Upper lobe of left lung (tissue), 6 donors: ENCODE measurements around the gene SULT1C2. TPM values are rescaled to one million over a fixed set of nuclear protein-coding genes. Genes with fewer than 3 reads are reported as not detected.
"Not testable (repeated sequence)": the region's sequence is repeated elsewhere in the genome, so short reads cannot be mapped to it uniquely, and the experiment has no call there.

Experiments used
- ATAC-seq, 2 donors: fragments of 200-7000 bp; cut with Tn5 transposase; one replicate each; pipeline ENCODE4 v1.9.1; 2022; ENCODE audit warnings: mild to moderate bottlenecking in 2 of 2, moderate library complexity in 2 of 2; ENCODE audit not compliant: low FRiP score in 2 of 2
- DNase-seq, 2 donors: peaks; one replicate each; pipeline ENCODE4 v3.0.0-alpha.2; 2019 to 2020
- H3K27ac ChIP-seq, 4 donors: fragments of 200-600 bp; sonication (generic); one replicate each; pipeline ENCODE4 v1.5.1; 2016 to 2019
- H3K27me3 ChIP-seq, 4 donors: fragments of 200-600 bp; sonication (generic); one replicate each; pipeline ENCODE4 v1.5.1; 2017 to 2019
- H3K36me3 ChIP-seq, 4 donors: fragments of 200-600 bp; sonication (generic); one replicate each; pipeline ENCODE4 v1.5.1; 2016 to 2019
- H3K4me1 ChIP-seq, 4 donors: fragments of 200-600 bp; sonication (generic); one replicate each; pipeline ENCODE4 v1.5.1; 2018 to 2019
- H3K4me3 ChIP-seq, 4 donors: fragments of 200-600 bp; sonication (generic); one replicate each; pipeline ENCODE4 v1.5.1; 2017 to 2019; ENCODE audit warnings: mild to moderate bottlenecking in 2 of 4, moderate library complexity in 1 of 4
- H3K9me3 ChIP-seq, 4 donors: fragments of 200-600 bp; sonication (generic); one replicate each; pipeline ENCODE4 v1.5.1; 2018 to 2019
- CTCF ChIP-seq, 6 experiments: fragments of 450-650 bp in 4 of 6; fragments of 200-600 bp in 2 of 6; sonication (generic) in 2 of 6; IDR thresholded peaks; one replicate each; pipeline ENCODE4 v1.5.1; 2016 to 2019; ENCODE audit warnings: antibody characterized with exemption in 6 of 6
- EP300 ChIP-seq, 4 donors: sonication (generic); formaldehyde crosslinking; IDR thresholded peaks; one replicate each; pipeline ENCODE4 v1.5.1; 2017; ENCODE audit warnings: antibody characterized with exemption in 4 of 4, control low read depth in 2 of 4
- POLR2A ChIP-seq, 4 donors: fragments of 450-650 bp; IDR thresholded peaks; one replicate each; pipeline ENCODE4 v1.5.1; 2016 to 2017; ENCODE audit warnings: antibody characterized with exemption in 4 of 4, mild to moderate bottlenecking in 2 of 4
- POLR2AphosphoS5 ChIP-seq, 2 donors: sonication (generic); formaldehyde crosslinking; IDR thresholded peaks; one replicate each; pipeline ENCODE4 v1.5.1; 2017; ENCODE audit warnings: antibody characterized with exemption in 2 of 2
- WGBS, 2 donors: methylation state at CpG; one replicate each; pipeline ENCODE4 v1.1.5; 2017 to 2018; 5-methylcytosine and 5-hydroxymethylcytosine counted together
- total RNA-seq, 6 donors: library from RNA; depleted of rRNA in 4 of 6; stranded (reverse); fragments of >200 nt in 4 of 6; gene quantifications; one replicate each; pipeline versions ENCODE4 v1.1.0 to v1.2.1, GENCODE V29; 2016 to 2021
- donor health status: DM: no; HTN: no; CAD: no; lungs with moderate emphysema.
- donor health status: DM: no; HTN: yes; CAD: no; lungs with severe emphysema.

SULT1C2 gene
- total RNA-seq, 6 donors from 2014 or later, result 0.49 to 7.7 (median 4.8) TPM

GRCh38 chr2:108271691-108272253, 16.9 kb upstream of the SULT1C2 start:
- Histone ChIP-seq H3K4me3 (peak overlapping the region in 2 of 4 donors; percentile 8 to 14), H3K27me3 (no peaks in the 10 kb centered on the region), H3K36me3 (no peaks in the 10 kb centered on the region), H3K4me1 (peaks cover 0 to 5% (median 0%) of the 10 kb centered on the region in 4 donors), H3K9me3 (no peaks in the 10 kb centered on the region), H3K27ac (peak overlapping the region in 1 of 4 donors; percentile 19)
- WGBS, 2 donors, result 46 to 60% methylated on average over 7 of the region's 7 CpGs
- DNase-seq, result no peak
- no peak for ATAC-seq
- TF ChIP-seq POLR2AphosphoS5 (IDR thresholded peaks at IDR 0.05) (no peak), CTCF (IDR thresholded peaks at IDR 0.05) (no peak), EP300 (IDR thresholded peaks at IDR 0.05) (no peak), POLR2A (IDR thresholded peaks at IDR 0.05) (no peak)

- ATAC-seq (no peak), DNase-seq (no peak)
- no peak for TF ChIP-seq POLR2AphosphoS5 (IDR thresholded peaks at IDR 0.05)
- TF ChIP-seq EP300 (IDR thresholded peaks at IDR 0.05), result no peak
- TF ChIP-seq POLR2A (IDR thresholded peaks at IDR 0.05), result no peak
- TF ChIP-seq CTCF (IDR thresholded peaks at IDR 0.05), result no peak
- no peaks in the 10 kb centered on the region for H3K27me3 ChIP-seq
- H3K36me3 ChIP-seq, result no peaks in the 10 kb centered on the region
- H3K9me3 ChIP-seq, result no peaks in the 10 kb centered on the region
- no peak overlapping the region for H3K27ac ChIP-seq
- no peak overlapping the region for H3K4me3 ChIP-seq
- 59% methylated on average over 2 of the region's 2 CpGs for WGBS, 2 donors
- no peaks in the 10 kb centered on the region for H3K4me1 ChIP-seq
Observed at GRCh38 chr2:108278631-108279030, 10.1 kb upstream of the SULT1C2 start.

- no peaks in the 10 kb centered on the region for H3K27me3 ChIP-seq
- no peaks in the 10 kb centered on the region for H3K4me1 ChIP-seq
- no peak overlapping the region for H3K4me3 ChIP-seq
- TF ChIP-seq CTCF (IDR thresholded peaks at IDR 0.05), result no peak
- ATAC-seq, result no peak
- no peaks in the 10 kb centered on the region for H3K9me3 ChIP-seq
- no peak overlapping the region for H3K27ac ChIP-seq
- WGBS, 2 donors, result 83 to 85% methylated on average over 5 of the region's 5 CpGs
- H3K36me3 ChIP-seq, result no peaks in the 10 kb centered on the region
- DNase-seq, result no peak
Observed at GRCh38 chr2:108279468-108279867, 9.2 kb upstream of the SULT1C2 start.

GRCh38 chr2:108280466-108280865, 8.2 kb upstream of the SULT1C2 start:
- no peaks in the 10 kb centered on the region for H3K4me1 ChIP-seq
- H3K36me3 ChIP-seq, result no peaks in the 10 kb centered on the region
- ATAC-seq, result no peak
- no peaks in the 10 kb centered on the region for H3K27me3 ChIP-seq
- TF ChIP-seq EP300 (IDR thresholded peaks at IDR 0.05), result no peak
- TF ChIP-seq POLR2A (IDR thresholded peaks at IDR 0.05), result no peak
- no peak for TF ChIP-seq POLR2AphosphoS5 (IDR thresholded peaks at IDR 0.05)
- no peak for TF ChIP-seq CTCF (IDR thresholded peaks at IDR 0.05)
- no peak overlapping the region for H3K27ac ChIP-seq
- WGBS, 2 donors, result 65 to 68% methylated on average over 3 of the region's 3 CpGs
- H3K9me3 ChIP-seq, result no peaks in the 10 kb centered on the region
- no peak overlapping the region for H3K4me3 ChIP-seq
- no peak for DNase-seq

- H3K27me3 ChIP-seq, ATAC-seq, H3K9me3 ChIP-seq, H3K4me3 ChIP-seq, H3K27ac ChIP-seq, H3K4me1 ChIP-seq, H3K36me3 ChIP-seq, DNase-seq: not testable (repeated sequence)
- 96 to 97% methylated on average over 7 of the region's 7 CpGs for WGBS, 2 donors
Observed at GRCh38 chr2:108284566-108284965, 4.1 kb upstream of the SULT1C2 start.
